ENCODE data around the gene PALB2. TPM values are rescaled to one million over a fixed set of nuclear protein-coding genes. Genes with fewer than 3 reads are reported as not detected.

Gene PALB2
- total and polyA plus RNA-seq, 9 of the 15 experiments (the other 6 are each of a cell fraction or from before 2014, with no cell fraction given): 7.0 to 25.8 (median 15.2) TPM

DNA sequence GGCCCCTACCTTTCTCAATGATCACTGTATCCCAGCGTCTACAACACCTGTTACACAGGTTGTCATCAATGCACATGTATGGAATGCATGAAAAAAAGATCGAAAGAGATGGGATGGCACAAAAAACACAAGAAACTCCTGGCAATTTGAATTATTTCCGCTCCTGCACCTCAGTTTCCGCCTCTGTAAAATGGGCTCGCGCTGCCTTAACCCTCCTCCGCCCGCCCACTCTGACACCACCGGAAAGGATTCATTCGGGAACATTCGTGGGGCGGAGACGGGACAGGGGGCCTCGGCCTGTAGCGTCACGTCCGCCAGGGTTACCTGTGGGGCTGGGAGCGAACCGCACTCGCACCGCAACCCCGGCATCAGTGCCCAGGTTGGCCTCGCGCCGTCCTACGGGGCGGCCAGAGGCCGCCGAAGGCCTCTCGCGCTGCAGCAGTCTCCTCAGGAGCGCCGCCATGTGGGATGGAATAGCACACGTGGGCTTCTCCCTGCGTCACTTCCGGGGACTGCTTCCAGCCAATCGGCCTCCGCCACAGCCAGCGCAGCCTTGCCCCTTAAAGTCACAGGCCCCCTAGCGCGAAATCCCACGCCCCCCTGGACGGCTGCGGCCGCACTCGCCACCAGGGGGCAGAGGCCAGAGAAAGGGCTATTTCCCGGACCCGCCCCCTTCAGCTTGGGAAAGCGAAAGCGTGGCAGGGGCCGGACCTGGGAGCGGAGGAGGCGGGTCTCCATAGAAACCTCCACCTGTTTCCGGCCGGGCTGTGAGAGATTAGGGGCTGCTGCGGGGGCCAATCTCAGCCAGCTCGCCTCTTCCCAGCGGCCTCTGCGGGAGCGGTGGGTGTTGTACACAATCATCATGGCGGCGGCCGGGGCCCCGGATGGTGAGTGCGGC lies 84.0 kb downstream of the PALB2 start, which contains the start of the genes EARS2 and UBFD1 (continued):
- peak in 1 of 2 experiments; percentile 40 for TF ChIP-seq AFF1 (IDR thresholded peaks at IDR 0.05; ENCODE audit: low read depth in 1 of 2, partially characterized antibody in 2 of 2)
- TF ChIP-seq DPF2 (IDR thresholded peaks at IDR 0.05): peak; percentile 34; the same call in 1 of the 2 replicates
- TF ChIP-seq, protein P1, sequence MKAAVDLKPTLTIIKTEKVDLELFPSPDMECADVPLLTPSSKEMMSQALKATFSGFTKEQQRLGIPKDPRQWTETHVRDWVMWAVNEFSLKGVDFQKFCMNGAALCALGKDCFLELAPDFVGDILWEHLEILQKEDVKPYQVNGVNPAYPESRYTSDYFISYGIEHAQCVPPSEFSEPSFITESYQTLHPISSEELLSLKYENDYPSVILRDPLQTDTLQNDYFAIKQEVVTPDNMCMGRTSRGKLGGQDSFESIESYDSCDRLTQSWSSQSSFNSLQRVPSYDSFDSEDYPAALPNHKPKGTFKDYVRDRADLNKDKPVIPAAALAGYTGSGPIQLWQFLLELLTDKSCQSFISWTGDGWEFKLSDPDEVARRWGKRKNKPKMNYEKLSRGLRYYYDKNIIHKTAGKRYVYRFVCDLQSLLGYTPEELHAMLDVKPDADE (conservative IDR thresholded peaks at IDR 0.05; ENCODE audit: control insufficient read depth, low read depth, low read length): peak; percentile 80
- TF ChIP-seq HNRNPUL1 (IDR thresholded peaks at IDR 0.05; ENCODE audit: low read length): no peak
- no peak for TF ChIP-seq POLR3A (IDR thresholded peaks at IDR 0.05; ENCODE audit: borderline replicate concordance, extremely low read depth, insufficient read depth, insufficient read length)
- TF ChIP-seq FOXJ2 (tag; IDR thresholded peaks at IDR 0.05): peak; percentile 59; the same call in 1 of the 2 replicates
- TF ChIP-seq TAL1 (IDR thresholded peaks at IDR 0.05): peak; percentile 44; the same call in 1 of the 2 replicates
- no peak for TF ChIP-seq EHMT2 (IDR thresholded peaks at IDR 0.05)
- TF ChIP-seq DMBX1 (CRISPR knock-in tag; IDR thresholded peaks at IDR 0.05; ENCODE audit: borderline replicate concordance): peak; percentile 64; the same call in 1 of the 2 replicates
- TF ChIP-seq, protein P2, sequence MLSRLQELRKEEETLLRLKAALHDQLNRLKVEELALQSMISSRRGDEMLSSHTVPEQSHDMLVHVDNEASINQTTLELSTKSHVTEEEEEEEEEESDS (CRISPR knock-in tag; IDR thresholded peaks at IDR 0.05): no peak
- no peak for TF ChIP-seq SFPQ (IDR thresholded peaks at IDR 0.05; ENCODE audit: low read depth, low read length)
- no peak for TF ChIP-seq MAFK (IDR thresholded peaks at IDR 0.05; ENCODE audit: low read length)
- TF ChIP-seq CGGBP1 (CRISPR knock-in tag; IDR thresholded peaks at IDR 0.05): no peak
- TF ChIP-seq, protein P3, sequence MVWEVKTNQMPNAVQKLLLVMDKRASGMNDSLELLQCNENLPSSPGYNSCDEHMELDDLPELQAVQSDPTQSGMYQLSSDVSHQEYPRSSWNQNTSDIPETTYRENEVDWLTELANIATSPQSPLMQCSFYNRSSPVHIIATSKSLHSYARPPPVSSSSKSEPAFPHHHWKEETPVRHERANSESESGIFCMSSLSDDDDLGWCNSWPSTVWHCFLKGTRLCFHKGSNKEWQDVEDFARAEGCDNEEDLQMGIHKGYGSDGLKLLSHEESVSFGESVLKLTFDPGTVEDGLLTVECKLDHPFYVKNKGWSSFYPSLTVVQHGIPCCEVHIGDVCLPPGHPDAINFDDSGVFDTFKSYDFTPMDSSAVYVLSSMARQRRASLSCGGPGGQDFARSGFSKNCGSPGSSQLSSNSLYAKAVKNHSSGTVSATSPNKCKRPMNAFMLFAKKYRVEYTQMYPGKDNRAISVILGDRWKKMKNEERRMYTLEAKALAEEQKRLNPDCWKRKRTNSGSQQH (CRISPR knock-in tag; IDR thresholded peaks at IDR 0.05): peak; percentile 67; the same call in 1 of the 2 replicates
- TF ChIP-seq NUFIP1 (IDR thresholded peaks at IDR 0.05; ENCODE audit: partially characterized antibody): no peak
- TF ChIP-seq TEAD1 (CRISPR knock-in tag; IDR thresholded peaks at IDR 0.05): peak in 1 of 2 experiments; percentile 52; a peak in 1 of 4 replicates
- TF ChIP-seq NFIC (IDR thresholded peaks at IDR 0.05): peak; percentile 16

Data from K562 (cell line).